ENCODE measurements around the gene DPP10. TPM values are rescaled to one million over a fixed set of nuclear protein-coding genes. Genes with fewer than 3 reads are reported as not detected.

Gene DPP10
- total RNA-seq, 1 donor from 2014 or later = not detected

GRCh38 chr2:114457956-114458355 lies 15.5 kb downstream of the DPP10 start:
- Histone ChIP-seq H3K27me3 (no peaks in the 10 kb centered on the region), H3K9me3 (no peaks in the 10 kb centered on the region), H3K27ac (no peak overlapping the region), H3K4me3 (no peak overlapping the region), H3K4me1 (no peaks in the 10 kb centered on the region), H3K36me3 (no peaks in the 10 kb centered on the region)
- DNase-seq (ENCODE audit: low spot score in 2 of 2) = no peak
- intact Hi-C loops (cut with DNase I) = no loop called here
- TF ChIP-seq CTCF (IDR thresholded peaks at IDR 0.05) = no peak

DNA sequence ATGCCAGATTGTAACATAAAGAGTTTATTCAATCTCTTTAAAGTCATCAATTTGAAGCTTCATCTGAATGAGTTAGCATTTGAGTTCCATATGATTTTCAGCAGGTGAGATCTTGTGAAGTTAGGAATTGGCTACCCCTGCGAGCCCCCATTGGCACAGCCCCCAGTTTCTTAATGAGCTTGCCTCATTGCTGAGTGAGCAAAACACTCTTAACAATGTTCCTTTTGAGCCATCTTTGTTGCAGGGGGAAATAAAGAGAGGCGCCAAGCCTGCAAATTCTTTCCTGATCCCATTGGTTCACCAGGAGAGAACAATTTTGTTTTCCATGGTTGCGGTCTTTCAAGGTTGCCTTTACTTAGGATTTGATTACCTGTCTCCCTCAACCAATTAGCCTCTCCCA lies 18.7 kb downstream of the DPP10 start:
- H3K9me3 ChIP-seq = no peaks in the 10 kb centered on the region
- H3K27me3 ChIP-seq = no peaks in the 10 kb centered on the region
- intact Hi-C loops (cut with DNase I) = no loop called here
- H3K27ac ChIP-seq = no peak overlapping the region
- DNase-seq (ENCODE audit: low spot score in 2 of 2) = no peak
- no peak for TF ChIP-seq CTCF (IDR thresholded peaks at IDR 0.05)
- no peaks in the 10 kb centered on the region for H3K4me1 ChIP-seq
- H3K36me3 ChIP-seq = no peaks in the 10 kb centered on the region
- no peak overlapping the region for H3K4me3 ChIP-seq

DNA sequence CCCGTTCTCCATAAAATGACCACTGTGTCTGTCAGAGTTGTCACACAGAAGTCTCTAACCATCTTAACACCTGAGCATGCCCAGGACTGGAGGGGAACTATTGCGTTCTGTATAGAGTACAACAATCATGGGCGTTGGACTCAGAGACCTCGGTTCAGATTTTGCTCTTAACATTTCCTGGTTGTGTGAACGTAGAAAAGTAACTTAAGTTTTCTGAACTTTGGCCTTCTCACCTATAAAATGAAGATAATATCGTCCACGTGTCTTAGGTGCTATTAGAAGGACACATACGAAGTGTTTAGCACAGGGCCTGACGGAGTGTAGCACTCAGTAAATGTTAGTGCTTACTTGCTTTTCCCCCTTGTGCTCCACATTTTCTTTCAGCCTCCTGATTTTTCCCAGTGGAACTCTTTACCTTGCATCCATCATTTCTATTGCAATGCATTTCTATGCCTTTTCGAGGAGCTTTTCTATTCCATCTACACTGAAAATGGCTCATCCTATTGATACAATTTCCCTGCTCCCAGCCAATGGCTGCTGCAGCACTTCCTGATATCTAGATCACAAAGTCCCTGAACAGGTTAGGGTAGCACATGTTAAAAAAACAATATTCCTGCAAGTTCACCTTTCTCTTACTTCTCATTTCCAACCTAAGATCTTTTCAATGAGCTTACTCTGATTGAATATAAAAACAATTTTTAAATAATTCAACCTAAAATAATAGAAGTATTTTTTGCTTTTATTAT lies 22.7 kb downstream of the DPP10 start:
- Histone ChIP-seq H3K27me3 (no peaks in the 10 kb centered on the region), H3K4me3 (no peak overlapping the region), H3K36me3 (no peaks in the 10 kb centered on the region), H3K9me3 (no peaks in the 10 kb centered on the region), H3K27ac (no peak overlapping the region), H3K4me1 (no peaks in the 10 kb centered on the region)
- no peak for TF ChIP-seq CTCF (IDR thresholded peaks at IDR 0.05)
- intact Hi-C loops (cut with DNase I) = no loop called here
- DNase-seq (ENCODE audit: low spot score in 2 of 2) = no peak

DNA sequence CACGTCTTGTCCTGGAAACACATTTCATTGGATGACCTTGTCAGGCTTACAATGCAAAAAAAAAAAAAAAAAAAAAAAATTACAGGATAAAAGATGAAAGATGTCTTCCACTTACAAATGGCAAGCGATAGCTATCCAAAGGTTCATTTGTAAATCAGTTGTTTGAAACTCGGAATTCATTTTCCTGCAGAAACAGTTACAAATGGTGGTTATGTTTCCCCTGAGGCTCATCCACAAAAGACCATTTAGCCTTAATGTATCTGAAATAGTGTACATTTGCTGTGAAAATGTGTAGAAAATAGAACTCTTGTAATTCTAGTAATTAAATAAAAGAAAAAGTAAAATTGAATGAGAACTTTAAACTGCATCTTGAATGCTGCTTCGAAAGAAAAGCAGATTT lies 25.9 kb downstream of the DPP10 start:
- no peak for TF ChIP-seq CTCF (IDR thresholded peaks at IDR 0.05)
- Histone ChIP-seq H3K36me3 (no peaks in the 10 kb centered on the region), H3K27me3 (no peaks in the 10 kb centered on the region), H3K9me3 (no peaks in the 10 kb centered on the region), H3K27ac (no peak overlapping the region), H3K4me3 (no peak overlapping the region), H3K4me1 (no peaks in the 10 kb centered on the region)
- intact Hi-C loops (cut with DNase I) = no loop called here
- no peak for DNase-seq (ENCODE audit: low spot score in 2 of 2)

DNA sequence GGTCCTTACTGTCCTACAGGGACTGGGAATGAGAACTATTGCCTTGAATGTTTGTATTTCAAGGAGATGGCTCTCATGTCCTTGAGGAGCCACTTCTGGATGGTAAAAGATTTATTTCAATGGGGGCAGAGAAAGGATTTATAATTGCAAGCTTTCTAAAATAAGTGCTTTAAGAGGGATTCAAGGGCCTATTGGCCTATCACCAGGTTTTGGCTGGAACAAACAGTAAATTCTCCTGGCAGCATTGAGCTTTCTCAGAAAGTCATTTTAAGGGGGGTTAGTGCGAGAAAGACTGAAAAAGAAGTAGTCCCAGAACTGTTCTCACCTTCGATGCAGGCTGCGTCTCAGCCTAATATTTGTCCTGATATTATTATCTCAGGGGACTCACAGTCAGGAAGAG lies 29.8 kb downstream of the DPP10 start:
- no peak for TF ChIP-seq CTCF (IDR thresholded peaks at IDR 0.05)
- DNase-seq (ENCODE audit: low spot score in 2 of 2) = no peak
- H3K27me3 ChIP-seq = no peaks in the 10 kb centered on the region
- no peak overlapping the region for H3K27ac ChIP-seq
- no peaks in the 10 kb centered on the region for H3K9me3 ChIP-seq
- no peaks in the 10 kb centered on the region for H3K36me3 ChIP-seq
- H3K4me3 ChIP-seq = no peak overlapping the region
- no peaks in the 10 kb centered on the region for H3K4me1 ChIP-seq
- intact Hi-C loops (cut with DNase I) = no loop called here

DNA sequence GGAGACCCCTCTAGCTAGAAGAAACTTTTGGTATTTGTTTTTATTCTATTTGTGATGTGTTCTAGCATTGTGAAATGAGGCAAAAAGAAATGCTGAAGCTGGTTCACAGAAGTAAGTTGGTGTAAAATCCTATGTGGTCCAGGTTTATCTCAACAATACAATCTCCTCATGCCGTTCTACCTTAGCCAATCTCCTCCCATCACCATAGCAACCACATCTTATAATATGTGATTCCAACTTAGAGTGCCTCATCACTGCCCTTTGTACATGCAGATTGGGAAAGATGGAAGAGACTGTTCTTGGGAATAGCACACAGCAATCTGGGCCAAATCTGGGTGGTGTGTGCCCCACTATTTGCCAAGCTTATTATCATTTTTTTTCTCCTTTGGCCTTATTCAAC lies 30.3 kb downstream of the DPP10 start:
- H3K4me1 ChIP-seq = no peaks in the 10 kb centered on the region
- H3K9me3 ChIP-seq = no peaks in the 10 kb centered on the region
- DNase-seq (ENCODE audit: low spot score in 2 of 2) = no peak
- no peak for TF ChIP-seq CTCF (IDR thresholded peaks at IDR 0.05)
- intact Hi-C loops (cut with DNase I) = no loop called here
- H3K27me3 ChIP-seq = no peaks in the 10 kb centered on the region
- H3K4me3 ChIP-seq = no peak overlapping the region
- H3K27ac ChIP-seq = no peak overlapping the region
- H3K36me3 ChIP-seq = no peaks in the 10 kb centered on the region

Measured in ascending aorta (tissue), 2 donors.